HG03066 (cell line): ENCODE measurements around the gene KLHL26.
"Not testable (repeated sequence)": the region's sequence is repeated elsewhere in the genome, so short reads cannot be mapped to it uniquely, and the experiment has no call there.

Source experiments
- ATAC-seq: cut with Tn5 transposase; IDR thresholded peaks from one replicate; pipeline ENCODE4 v1.9.1; 2021; ENCODE audit warnings: low read depth; ENCODE audit not compliant: unreplicated experiment

Gene KLHL26

DNA sequence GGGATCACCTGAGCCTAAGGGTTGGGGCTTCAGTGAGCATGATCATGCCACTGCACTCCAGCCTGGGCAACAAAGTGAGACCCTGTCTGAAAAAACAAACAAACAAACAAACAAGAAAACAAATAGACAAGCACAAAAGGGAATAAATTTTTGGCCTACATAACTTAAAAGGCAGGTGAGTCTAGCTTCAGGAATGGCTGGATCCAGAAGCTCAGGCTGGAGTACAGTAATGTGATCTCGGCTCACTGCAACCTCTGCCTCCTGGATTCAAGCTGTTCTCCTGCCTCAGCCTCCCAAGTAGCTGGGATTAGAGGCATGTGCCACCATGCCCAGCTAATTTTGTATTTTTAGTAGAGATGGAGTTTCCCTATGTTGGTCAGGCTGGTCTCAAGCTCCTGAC is 43.3 kb downstream of the KLHL26 start:
- not testable (repeated sequence) for ATAC-seq

GRCh38 chr19:18682807-18683108 is 45.9 kb downstream of the KLHL26 start:
- ATAC-seq, result no peak

GRCh38 chr19:18683109-18683957 is 46.5 kb downstream of the KLHL26 start, which contains the start of gene CRTC1:
CRTC1 (plus strand) TSS chr19:18683680; CDS start chr19:18683703, 23 bp downstream.
- peak; percentile 60 for ATAC-seq

- ATAC-seq, result peak; percentile 21
Measured at GRCh38 chr19:18683958-18684641, 47.3 kb downstream of the KLHL26 start.

- no peak for ATAC-seq
Measured at GRCh38 chr19:18684642-18684993, 47.8 kb downstream of the KLHL26 start.

DNA sequence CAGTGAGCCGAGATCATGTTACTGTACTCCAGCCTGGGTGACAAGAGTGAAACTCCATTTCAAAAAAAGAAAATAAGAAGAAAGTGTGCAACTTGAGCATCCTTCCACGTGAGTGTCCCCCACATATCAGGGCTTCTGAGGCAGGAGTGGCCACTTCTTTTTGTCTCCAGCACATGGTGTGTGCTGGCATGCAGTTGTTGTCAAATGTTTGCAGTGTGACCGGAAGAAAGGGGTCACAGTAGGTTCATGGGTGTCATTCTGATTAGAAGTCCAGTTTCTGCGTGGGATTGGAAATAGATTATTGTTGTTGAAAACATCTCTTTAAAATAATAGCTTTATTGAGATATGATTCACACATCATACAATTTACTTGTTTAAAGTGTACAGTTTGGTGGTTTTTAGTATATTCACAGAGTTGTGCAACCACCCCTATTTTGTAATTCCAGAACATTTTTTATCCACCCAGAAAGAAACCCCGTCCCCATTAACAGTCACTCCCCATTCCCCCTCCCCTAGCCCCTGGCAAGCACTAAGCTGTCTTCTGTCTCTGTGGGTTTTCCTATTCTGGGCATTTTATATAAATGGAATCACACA is 48.9 kb downstream of the KLHL26 start:
- no peak for ATAC-seq

DNA sequence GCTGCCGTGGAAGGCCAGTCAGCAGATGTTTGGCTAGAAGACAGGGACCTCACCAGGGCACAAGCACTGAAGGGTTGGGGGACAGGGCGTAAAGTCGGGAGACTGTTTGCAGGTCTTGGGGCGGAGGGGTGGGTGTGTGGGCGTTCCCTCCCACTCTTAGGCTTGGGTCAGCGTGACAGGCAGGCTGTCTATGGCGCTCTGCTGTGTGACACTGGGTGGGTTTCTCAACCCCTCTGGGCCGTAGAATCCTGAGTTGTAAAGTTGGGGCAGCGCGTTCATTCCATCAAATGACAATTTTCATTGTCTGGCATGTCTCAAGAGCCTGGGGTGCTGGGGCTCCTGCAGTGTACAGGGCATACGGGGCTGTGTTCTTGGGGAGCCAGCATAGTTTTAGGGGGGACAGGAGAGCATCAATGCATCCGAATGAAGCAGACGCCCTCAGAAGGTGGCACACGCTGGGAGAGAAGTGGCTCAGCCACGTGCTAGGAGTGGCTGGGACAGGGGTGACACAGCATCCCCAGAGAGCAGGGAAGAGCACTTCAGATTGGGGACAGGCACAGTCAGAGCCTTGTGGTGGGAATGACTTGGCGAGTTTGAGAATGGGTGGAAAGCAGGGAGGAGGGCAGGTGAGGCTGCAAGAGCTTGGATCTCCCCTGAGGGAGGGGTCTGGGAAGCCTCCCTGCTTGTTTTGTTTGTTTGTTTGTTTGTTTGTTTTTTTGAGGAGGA is 51.1 kb downstream of the KLHL26 start:
- ATAC-seq, result no peak

- ATAC-seq, result no peak
Measured at GRCh38 chr19:18696023-18696422, 59.2 kb downstream of the KLHL26 start.

- no peak for ATAC-seq
Measured at GRCh38 chr19:18697680-18698079, 60.9 kb downstream of the KLHL26 start.

DNA sequence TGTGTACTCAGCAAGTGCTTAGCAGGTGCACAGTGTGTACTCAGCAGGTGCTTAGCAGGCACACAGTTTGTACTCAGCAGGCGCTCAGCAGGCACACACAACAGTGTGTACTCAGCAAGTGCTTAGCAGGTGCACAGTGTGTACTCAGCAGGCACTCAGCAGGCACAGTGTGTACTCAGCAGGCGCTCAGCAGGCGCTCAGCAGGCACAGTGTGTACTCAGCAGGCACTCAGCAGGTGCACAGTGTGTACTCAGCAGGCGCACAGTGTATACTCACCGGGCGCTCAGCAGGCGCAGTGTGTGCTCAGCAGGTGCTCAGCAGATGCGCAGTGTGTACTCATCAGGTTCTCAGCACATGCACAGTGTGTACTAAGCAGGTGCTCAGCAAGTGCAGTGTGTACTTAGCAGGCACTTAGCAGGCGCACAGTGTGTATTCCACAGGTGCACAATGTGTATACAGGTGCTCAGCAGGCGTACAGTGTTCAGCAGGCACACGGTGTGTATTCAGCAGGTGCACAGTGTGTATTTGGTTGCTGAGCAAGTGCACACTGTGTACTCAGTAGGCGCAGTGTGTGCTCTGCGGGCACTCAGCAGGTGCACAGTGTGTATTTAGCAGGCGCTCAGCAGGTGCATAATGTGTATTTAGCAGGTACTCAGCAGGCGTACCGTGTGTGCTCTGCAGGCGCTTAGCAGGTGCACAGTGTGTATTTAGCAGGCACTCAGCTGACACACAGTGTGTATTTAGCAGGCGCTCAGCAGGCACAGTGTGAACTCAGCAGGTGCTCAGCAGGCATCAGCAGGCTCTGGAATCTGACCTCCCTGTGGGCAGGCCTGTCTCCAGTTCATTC is 61.7 kb downstream of the KLHL26 start:
- no peak for ATAC-seq

DNA sequence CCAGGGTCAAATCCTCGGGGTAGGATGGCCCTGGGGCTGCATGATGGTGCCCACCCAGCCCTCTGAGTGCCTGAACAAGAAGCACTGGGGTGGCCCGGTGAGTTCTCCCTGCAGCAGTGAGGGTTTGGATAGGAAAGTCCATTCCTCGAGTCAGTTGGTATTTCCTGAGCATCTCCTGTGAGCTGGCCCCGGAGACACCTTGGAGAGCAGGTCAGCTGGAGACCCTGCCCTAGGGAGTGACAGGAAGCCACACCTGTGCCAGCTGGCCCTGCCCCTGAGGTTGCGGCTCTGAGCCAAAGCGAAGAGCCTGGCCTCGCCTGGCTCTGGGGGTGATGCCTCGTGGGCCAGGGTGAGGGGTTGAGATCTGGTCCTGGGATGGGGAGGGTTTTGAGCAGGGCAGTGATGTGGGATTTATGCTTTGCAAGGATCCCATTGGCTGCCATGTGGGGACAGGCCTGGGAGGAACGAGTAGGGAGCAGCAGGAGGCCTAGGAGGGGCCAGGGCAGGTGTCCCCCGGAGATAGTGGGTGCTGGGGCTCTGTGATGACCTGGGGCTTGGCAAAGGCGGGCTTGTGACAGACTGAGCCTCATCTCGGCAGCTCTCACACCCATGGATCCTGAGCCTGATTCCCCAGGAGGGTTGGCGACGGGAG is 62.7 kb downstream of the KLHL26 start:
- ATAC-seq, result no peak

DNA sequence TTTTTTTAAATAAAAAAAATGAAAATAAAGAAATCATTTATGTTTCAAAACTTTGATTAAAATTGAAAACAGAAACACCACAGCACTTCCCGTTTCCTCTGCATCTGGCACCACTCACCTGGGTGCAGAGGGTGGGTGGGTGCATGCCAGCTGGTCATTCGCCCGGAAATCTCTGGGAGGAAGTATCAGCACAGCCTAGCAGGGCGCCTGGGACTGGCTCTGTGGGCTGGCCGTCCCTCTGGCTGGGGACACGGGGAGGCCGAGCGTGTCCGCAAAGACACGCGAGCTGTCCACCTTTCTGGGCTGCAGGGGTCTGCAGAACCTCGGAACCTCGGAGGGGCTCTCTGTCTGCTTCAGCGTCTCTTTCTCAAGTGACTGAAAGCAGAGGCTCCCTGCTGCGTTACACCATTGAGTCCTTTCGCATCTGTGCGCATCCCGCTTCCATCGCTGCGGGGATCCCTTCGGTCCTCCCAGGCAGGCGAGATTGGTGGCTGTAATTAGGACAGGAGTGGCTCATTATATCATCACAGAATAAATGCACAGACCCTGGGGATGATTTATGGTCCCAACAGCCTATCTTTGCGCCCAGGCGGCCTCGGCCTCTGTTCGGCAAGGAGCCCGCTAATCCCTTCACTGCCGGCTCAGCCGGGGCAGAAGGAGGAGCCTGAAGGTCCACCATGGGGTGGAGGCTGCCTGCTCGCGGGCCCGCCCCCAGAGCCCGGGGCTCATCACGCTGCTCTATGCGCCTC is 63.8 kb downstream of the KLHL26 start:
- peak; percentile 72 for ATAC-seq

GRCh38 chr19:18701250-18701608 is 64.4 kb downstream of the KLHL26 start:
- ATAC-seq, result peak; percentile 20

DNA sequence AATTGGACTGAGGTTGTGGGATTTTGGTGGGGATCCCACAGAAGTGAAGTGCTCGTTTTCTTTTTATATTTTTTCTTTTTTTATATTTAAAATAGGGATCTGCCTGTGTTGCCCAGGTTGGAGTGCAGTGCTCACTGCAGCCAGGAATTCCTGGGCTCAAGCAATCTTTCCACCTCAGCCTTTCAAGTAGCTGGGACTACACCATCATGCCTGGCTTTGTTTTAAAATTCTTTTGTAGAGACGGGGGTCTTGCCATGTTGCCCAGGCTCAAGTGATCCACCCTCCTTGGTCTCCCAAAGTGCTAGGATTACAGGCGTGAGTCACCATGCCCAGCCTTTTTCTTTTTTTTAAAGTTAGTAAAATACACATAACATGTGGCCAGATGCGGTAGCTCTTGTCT is 67.2 kb downstream of the KLHL26 start:
- ATAC-seq, result no peak

- no peak for ATAC-seq
Measured at GRCh38 chr19:18704971-18705370, 68.1 kb downstream of the KLHL26 start.

GRCh38 chr19:18708452-18709231 is 71.8 kb downstream of the KLHL26 start:
- no peak for ATAC-seq

DNA sequence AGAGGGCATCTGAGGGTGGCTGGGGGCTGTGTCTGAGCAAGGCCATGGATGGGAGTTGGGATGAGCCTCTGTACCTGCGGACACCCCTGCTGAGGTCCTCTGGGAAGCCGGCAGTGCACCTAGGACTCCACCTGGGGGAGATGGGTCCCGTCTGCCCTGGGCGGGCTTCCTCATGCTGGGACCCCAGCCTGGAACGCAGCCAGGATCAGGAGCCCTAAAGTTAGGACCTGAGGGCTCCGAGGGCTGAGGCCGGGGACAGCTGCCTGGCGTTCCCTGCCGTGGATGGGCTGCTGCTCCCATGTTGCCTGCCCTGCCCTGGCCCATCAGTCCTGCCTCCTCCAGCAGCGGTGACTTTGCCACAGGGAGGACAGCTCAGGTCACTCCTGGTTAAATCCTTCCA is 72.7 kb downstream of the KLHL26 start:
- ATAC-seq, result no peak

DNA sequence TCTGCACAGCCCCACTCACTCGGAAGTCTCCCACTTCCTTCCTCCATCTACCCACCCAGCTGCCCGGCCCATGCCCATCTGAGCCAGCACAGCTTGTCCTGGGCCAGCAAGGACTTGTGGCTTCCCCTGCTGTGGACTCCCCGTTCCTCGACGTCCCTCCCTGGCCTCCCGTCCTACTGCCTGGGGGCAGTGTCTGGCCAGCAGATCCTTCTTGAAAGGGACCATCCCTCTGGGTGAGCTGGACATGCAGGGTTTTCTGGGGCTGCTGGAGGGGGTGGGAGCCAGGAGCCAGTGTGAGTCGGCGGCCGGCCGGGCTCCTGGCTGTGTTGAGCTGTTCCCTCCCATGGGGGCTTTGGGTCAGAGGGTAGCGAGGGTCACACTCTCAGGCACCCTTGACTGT is 73.4 kb downstream of the KLHL26 start:
- no peak for ATAC-seq
